Muscle layer of duodenum (tissue), 2 donors: ENCODE measurements around the gene PCMT1.

Experiments used
- H3K27ac ChIP-seq: one replicate; pipeline ENCODE4 v1.7.0; 2013; ENCODE audit warnings: mild to moderate bottlenecking, low read length
- H3K27me3 ChIP-seq: one replicate; pipeline ENCODE4 v1.7.0; 2013; ENCODE audit warnings: low read depth, mild to moderate bottlenecking, control low read depth, low read length
- H3K36me3 ChIP-seq, 2 donors: one replicate each; pipeline ENCODE4 v1.7.0; 2013; ENCODE audit warnings: low read length in 2 of 2, control low read depth in 1 of 2, mild to moderate bottlenecking in 1 of 2; ENCODE audit not compliant: insufficient read depth in 2 of 2, control insufficient read depth in 1 of 2
- H3K4me1 ChIP-seq, 2 donors: one replicate each; pipeline ENCODE4 v1.7.0; 2013; ENCODE audit warnings: low read length in 2 of 2, mild to moderate bottlenecking in 2 of 2, control low read depth in 1 of 2, moderate library complexity in 1 of 2; ENCODE audit not compliant: insufficient read depth in 2 of 2, control insufficient read depth in 1 of 2
- H3K4me3 ChIP-seq, 2 donors: one replicate each; pipeline ENCODE4 v1.7.0; 2013; ENCODE audit warnings: low read length in 2 of 2, low read depth in 1 of 2, mild to moderate bottlenecking in 1 of 2
- H3K9me3 ChIP-seq, 2 donors: one replicate each; pipeline ENCODE4 v1.7.0; 2013; ENCODE audit warnings: low read length in 2 of 2, control low read depth in 1 of 2, mild to moderate bottlenecking in 1 of 2; ENCODE audit not compliant: control insufficient read depth in 1 of 2
- donor health status: healthy.

The PCMT1 gene

DNA sequence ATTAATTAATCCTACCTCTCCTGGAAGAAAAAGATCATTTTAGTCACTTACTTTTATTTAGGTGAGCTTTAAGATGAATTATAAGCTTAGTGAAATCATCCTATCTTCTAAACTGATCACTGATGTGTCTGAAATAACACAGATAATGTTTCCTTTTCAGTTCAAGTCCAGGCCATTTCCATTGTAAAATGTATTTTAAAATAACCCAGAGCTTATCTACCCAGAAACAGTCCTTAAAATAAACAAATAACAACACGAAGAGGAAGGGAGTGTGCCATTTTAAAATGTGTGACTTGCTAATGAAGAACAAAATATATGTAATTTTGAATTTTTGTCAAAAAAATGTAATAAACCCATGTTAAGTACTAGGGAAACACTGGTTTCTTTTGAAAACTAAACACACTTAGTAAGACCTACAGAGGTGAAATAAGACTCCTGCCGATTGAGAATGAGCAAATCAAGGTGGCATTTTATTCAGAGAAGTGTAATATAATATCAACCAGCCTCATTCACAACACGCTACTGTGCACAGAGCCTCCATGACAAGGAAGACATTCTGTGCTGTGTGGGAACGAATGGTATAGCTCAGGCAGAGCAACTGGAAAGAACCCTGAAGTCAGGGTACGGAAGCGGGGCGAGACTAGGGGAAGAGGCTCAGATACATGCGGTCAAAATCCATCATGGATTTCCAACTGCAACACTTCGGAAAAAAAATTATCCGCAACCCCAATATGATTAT is 106.9 kb downstream of the PCMT1 start:
- Histone ChIP-seq H3K9me3 (no peaks in the 10 kb centered on the region), H3K27ac (no peak overlapping the region), H3K4me3 (no peak overlapping the region), H3K36me3 (peaks cover under 1 to 3% of the 10 kb centered on the region in 2 donors), H3K27me3 (no peaks in the 10 kb centered on the region), H3K4me1 (peaks cover 0 to 4% of the 10 kb centered on the region in 2 donors)

DNA sequence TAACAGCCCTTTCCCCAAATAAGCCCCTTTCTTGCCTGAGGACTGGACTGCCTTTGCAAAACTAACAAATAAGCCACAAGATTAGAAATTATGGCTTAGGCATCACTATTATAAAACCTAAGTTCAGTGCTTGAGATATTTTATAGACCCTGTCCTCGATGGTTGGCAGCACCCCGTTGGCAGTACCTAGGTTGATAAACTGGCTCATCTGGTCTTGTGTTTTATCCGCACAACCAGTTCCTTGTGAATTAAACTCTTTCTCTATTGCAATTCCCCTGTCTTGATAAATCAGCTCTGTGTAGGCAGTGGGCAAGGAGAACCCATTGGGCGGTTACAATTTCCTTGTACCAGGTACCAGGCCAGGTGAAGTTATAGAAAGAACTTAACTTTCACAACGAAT is 108.0 kb downstream of the PCMT1 start:
- Histone ChIP-seq H3K36me3 (no peaks in the 10 kb centered on the region), H3K27me3 (no peaks in the 10 kb centered on the region), H3K4me1 (peaks cover 3 to 8% of the 10 kb centered on the region in 2 donors), H3K9me3 (no peaks in the 10 kb centered on the region), H3K27ac (no peak overlapping the region), H3K4me3 (no peak overlapping the region)

DNA sequence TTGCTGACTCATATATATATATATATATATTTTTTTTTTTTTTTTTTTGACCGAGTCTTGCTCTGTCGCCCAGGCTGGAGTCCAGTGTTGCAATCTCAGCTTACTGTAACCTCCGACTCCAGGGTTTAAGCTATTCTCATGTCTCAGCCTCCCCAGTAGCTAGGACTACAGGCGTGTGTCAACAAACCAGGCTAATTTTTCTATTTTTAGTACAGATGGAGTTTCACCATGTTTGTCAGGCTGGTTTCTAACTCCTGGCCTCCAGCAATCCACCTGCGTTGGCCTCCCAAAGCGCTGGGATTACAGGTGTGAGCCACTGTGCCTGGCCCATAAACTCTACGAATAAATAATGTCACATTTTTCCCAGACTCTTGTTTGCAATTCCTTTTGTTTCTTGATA is 109.8 kb downstream of the PCMT1 start:
- H3K9me3 ChIP-seq, result no peaks in the 10 kb centered on the region

DNA sequence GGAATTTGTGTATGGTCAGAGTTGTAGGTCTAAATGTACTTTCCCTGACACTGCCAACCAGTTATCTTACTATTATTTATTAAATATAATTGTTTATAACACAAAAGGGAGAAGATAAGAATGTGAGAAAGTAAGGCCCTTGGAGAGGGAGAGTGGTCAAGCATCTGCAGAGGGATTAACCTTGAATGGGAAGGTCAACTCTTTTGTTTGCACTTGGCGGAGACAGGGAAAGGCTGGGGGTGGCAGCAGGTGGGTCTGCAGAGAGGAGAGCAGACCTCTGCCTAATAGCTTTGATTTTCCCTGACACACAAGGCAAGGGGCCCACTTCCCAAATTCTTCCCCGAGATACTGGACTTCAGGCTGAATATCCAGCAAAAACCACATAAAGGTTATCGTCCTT is 110.4 kb downstream of the PCMT1 start:
- peaks cover 3 to 13% of the 10 kb centered on the region in 2 donors for H3K4me1 ChIP-seq
- H3K36me3 ChIP-seq, result no peaks in the 10 kb centered on the region
- H3K27ac ChIP-seq, result no peak overlapping the region
- no peaks in the 10 kb centered on the region for H3K27me3 ChIP-seq
- no peak overlapping the region for H3K4me3 ChIP-seq
- no peaks in the 10 kb centered on the region for H3K9me3 ChIP-seq

More for the DNA sequence above, 109.8 kb downstream of the PCMT1 start:
- Histone ChIP-seq H3K27ac (no peak overlapping the region), H3K27me3 (no peaks in the 10 kb centered on the region), H3K36me3 (no peaks in the 10 kb centered on the region), H3K4me3 (no peak overlapping the region), H3K4me1 (peaks cover 3 to 11% of the 10 kb centered on the region in 2 donors)

DNA sequence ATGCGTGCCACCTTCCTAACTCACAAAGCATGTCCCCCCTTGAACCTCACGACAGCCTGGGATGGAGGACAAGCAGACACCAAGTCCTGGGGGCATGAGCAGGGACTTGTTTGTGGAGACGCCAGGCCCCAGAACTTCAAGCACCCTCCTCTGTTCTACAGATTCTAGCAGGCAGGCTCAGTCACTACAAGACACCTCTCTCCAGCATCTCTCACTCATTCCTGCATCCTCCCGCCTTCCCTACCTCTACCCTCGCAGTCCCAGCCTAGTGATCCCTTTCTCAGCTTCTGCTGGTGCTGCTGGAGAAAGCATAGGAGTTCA is 110.9 kb downstream of the PCMT1 start:
- no peaks in the 10 kb centered on the region for H3K36me3 ChIP-seq
- peaks cover 3 to 10% of the 10 kb centered on the region in 2 donors for H3K4me1 ChIP-seq
- H3K27ac ChIP-seq, result no peak overlapping the region
- H3K27me3 ChIP-seq, result no peaks in the 10 kb centered on the region
- H3K4me3 ChIP-seq, result no peak overlapping the region
- H3K9me3 ChIP-seq, result no peaks in the 10 kb centered on the region
